HEK293 (cell line): Measurements from ENCODE around the gene PRX.

Experiments
- BCL11B ChIP-seq: fragments of 450-650 bp; formaldehyde crosslinking; IDR thresholded peaks from 2 replicates; pipeline ENCODE4 v1.5.1; 2016; ENCODE audit warnings: low read depth, missing biosample characterization, missing genetic modification characterization
- GLIS1 ChIP-seq: fragments of 450-650 bp; formaldehyde crosslinking; IDR thresholded peaks from 2 replicates; pipeline ENCODE4 v1.5.1; 2016; ENCODE audit warnings: missing biosample characterization, missing genetic modification characterization
- GLIS2 ChIP-seq: fragments of 450-650 bp; formaldehyde crosslinking; IDR thresholded peaks from 2 replicates; pipeline ENCODE4 v1.5.1; 2016; ENCODE audit warnings: missing biosample characterization, missing genetic modification characterization
- HOXD13 ChIP-seq: sonication (generic); formaldehyde crosslinking; IDR thresholded peaks from 2 replicates; pipeline ENCODE4 v1.8.0; 2022; ENCODE audit warnings: missing genetic modification reagents, borderline replicate concordance
- PRDM1 ChIP-seq: fragments of 450-650 bp; formaldehyde crosslinking; IDR thresholded peaks from 2 replicates; pipeline ENCODE4; 2016; ENCODE audit warnings: missing biosample characterization, missing genetic modification characterization
- REST ChIP-seq: fragments of 450-650 bp; formaldehyde crosslinking; IDR thresholded peaks from 2 replicates; pipeline ENCODE4 v1.5.1; 2016; ENCODE audit warnings: missing biosample characterization, missing genetic modification characterization
- SCRT2 ChIP-seq: fragments of 450-650 bp; formaldehyde crosslinking; IDR thresholded peaks from 2 replicates; pipeline ENCODE4 v1.5.1; 2016; ENCODE audit warnings: missing biosample characterization, missing genetic modification characterization
- SP2 ChIP-seq: fragments of 450-650 bp; formaldehyde crosslinking; IDR thresholded peaks from 2 replicates; pipeline ENCODE4 v1.5.1; 2016; ENCODE audit warnings: missing biosample characterization, missing genetic modification characterization
- TRIM28 ChIP-seq: IDR thresholded peaks from 2 replicates; pipeline ENCODE4 v1.6.1; 2011; ENCODE audit warnings: low read length, control low read depth, borderline replicate concordance
- WT1 ChIP-seq: fragments of 450-650 bp; formaldehyde crosslinking; IDR thresholded peaks from 2 replicates; pipeline ENCODE4 v1.5.1; 2016; ENCODE audit warnings: missing biosample characterization, missing genetic modification characterization
- ZBTB8A ChIP-seq: fragments of 450-650 bp; formaldehyde crosslinking; IDR thresholded peaks from 2 replicates; pipeline ENCODE4 v1.5.1; 2016; ENCODE audit warnings: missing biosample characterization, missing genetic modification characterization
- ZEB2 ChIP-seq: fragments of 450-650 bp; formaldehyde crosslinking; IDR thresholded peaks from 2 replicates; pipeline ENCODE4 v1.5.1; 2016; ENCODE audit warnings: missing biosample characterization, missing genetic modification characterization
- ZFP69B ChIP-seq: fragments of 450-650 bp; formaldehyde crosslinking; IDR thresholded peaks from 2 replicates; pipeline ENCODE4 v1.5.1; 2016; ENCODE audit warnings: missing biosample characterization, missing genetic modification characterization
- ZNF121 ChIP-seq: fragments of 450-650 bp; formaldehyde crosslinking; IDR thresholded peaks from 2 replicates; pipeline ENCODE4 v1.5.1; 2016; ENCODE audit warnings: missing biosample characterization, missing genetic modification characterization
- ZNF157 ChIP-seq: fragments of 450-650 bp; formaldehyde crosslinking; IDR thresholded peaks from 2 replicates; pipeline ENCODE4 v1.5.1; 2016; ENCODE audit warnings: missing biosample characterization, missing genetic modification characterization
- ZNF16 ChIP-seq: fragments of 450-650 bp; formaldehyde crosslinking; IDR thresholded peaks from 2 replicates; pipeline ENCODE4 v1.5.1; 2016; ENCODE audit warnings: low read depth, missing biosample characterization, missing genetic modification characterization
- ZNF174 ChIP-seq: fragments of 450-650 bp; formaldehyde crosslinking; IDR thresholded peaks from 2 replicates; pipeline ENCODE4 v1.5.0; 2017; ENCODE audit warnings: missing biosample characterization, mild to moderate bottlenecking, missing genetic modification characterization
- ZNF19 ChIP-seq: fragments of 450-650 bp; formaldehyde crosslinking; IDR thresholded peaks from 2 replicates; pipeline ENCODE4; 2016; ENCODE audit warnings: missing biosample characterization, missing genetic modification characterization, low read depth
- ZNF2 ChIP-seq: fragments of 450-650 bp; formaldehyde crosslinking; IDR thresholded peaks from 2 replicates; pipeline ENCODE4 v1.5.1; 2016; ENCODE audit warnings: missing biosample characterization, missing genetic modification characterization
- ZNF221 ChIP-seq: fragments of 450-650 bp; formaldehyde crosslinking; IDR thresholded peaks from 2 replicates; pipeline ENCODE4 v1.5.1; 2017; ENCODE audit warnings: missing biosample characterization, missing genetic modification characterization, borderline replicate concordance
- ZNF266 ChIP-seq: fragments of 450-650 bp; formaldehyde crosslinking; IDR thresholded peaks from 2 replicates; pipeline ENCODE4 v1.5.1; 2016; ENCODE audit warnings: missing biosample characterization, missing genetic modification characterization, low read depth
- ZNF354C ChIP-seq: fragments of 450-650 bp; formaldehyde crosslinking; IDR thresholded peaks from 2 replicates; pipeline ENCODE4 v1.5.1; 2016; ENCODE audit warnings: missing biosample characterization, missing genetic modification characterization, low read depth, borderline replicate concordance
- ZNF423 ChIP-seq: fragments of 450-650 bp; formaldehyde crosslinking; IDR thresholded peaks from 2 replicates; pipeline ENCODE4 v1.5.1; 2016; ENCODE audit warnings: missing biosample characterization, missing genetic modification characterization
- ZNF433 ChIP-seq: fragments of 450-650 bp; formaldehyde crosslinking; IDR thresholded peaks from 2 replicates; pipeline ENCODE4 v1.5.1; 2016; ENCODE audit warnings: missing biosample characterization, missing genetic modification characterization, low read depth
- ZNF510 ChIP-seq: fragments of 450-650 bp; formaldehyde crosslinking; IDR thresholded peaks from 2 replicates; pipeline ENCODE4 v1.5.1; 2018; ENCODE audit warnings: mild to moderate bottlenecking, missing genetic modification characterization, missing biosample characterization; ENCODE audit not compliant: insufficient replicate concordance
- ZNF530 ChIP-seq: fragments of 450-650 bp; formaldehyde crosslinking; IDR thresholded peaks from 2 replicates; pipeline ENCODE4 v1.5.1; 2016; ENCODE audit warnings: low read depth, missing biosample characterization, missing genetic modification characterization
- ZNF549 ChIP-seq: fragments of 450-650 bp; IDR thresholded peaks from 2 replicates; pipeline ENCODE4 v1.5.1; 2018; ENCODE audit warnings: missing biosample characterization, missing genetic modification characterization, mild to moderate bottlenecking, inconsistent platforms, moderate library complexity
- ZNF596 ChIP-seq: fragments of 450-650 bp; IDR thresholded peaks from 2 replicates; pipeline ENCODE4 v1.5.0; 2018; ENCODE audit warnings: missing biosample characterization, mild to moderate bottlenecking, missing genetic modification characterization, moderate library complexity
- ZNF768 ChIP-seq: fragments of 450-650 bp; formaldehyde crosslinking; IDR thresholded peaks from 2 replicates; pipeline ENCODE4 v1.5.1; 2018; ENCODE audit warnings: missing biosample characterization, mild to moderate bottlenecking, missing genetic modification characterization
- ZNF776 ChIP-seq: fragments of 450-650 bp; formaldehyde crosslinking; IDR thresholded peaks from 2 replicates; pipeline ENCODE4 v1.5.0; 2017; ENCODE audit warnings: missing biosample characterization, missing genetic modification characterization, borderline replicate concordance
- ZNF843 ChIP-seq: fragments of 450-650 bp; formaldehyde crosslinking; IDR thresholded peaks from 2 replicates; pipeline ENCODE4 v1.5.1; 2016; ENCODE audit warnings: missing biosample characterization, missing genetic modification characterization
- ZSCAN30 ChIP-seq: fragments of 450-650 bp; IDR thresholded peaks from 2 replicates; pipeline ENCODE4 v1.5.1; 2018; ENCODE audit warnings: missing biosample characterization, mild to moderate bottlenecking, missing genetic modification characterization, moderate library complexity
- TF ChIP-seq, protein P1 (sequence below): fragments of 450-650 bp; formaldehyde crosslinking; IDR thresholded peaks from 2 replicates; pipeline ENCODE4 v1.5.1; 2016; ENCODE audit warnings: missing biosample characterization, missing genetic modification characterization, borderline replicate concordance
- TF ChIP-seq, protein P2 (sequence below): fragments of 450-650 bp; formaldehyde crosslinking; IDR thresholded peaks from 2 replicates; pipeline ENCODE4 v1.5.1; 2017; ENCODE audit warnings: missing biosample characterization, missing genetic modification characterization

The PRX gene

DNA sequence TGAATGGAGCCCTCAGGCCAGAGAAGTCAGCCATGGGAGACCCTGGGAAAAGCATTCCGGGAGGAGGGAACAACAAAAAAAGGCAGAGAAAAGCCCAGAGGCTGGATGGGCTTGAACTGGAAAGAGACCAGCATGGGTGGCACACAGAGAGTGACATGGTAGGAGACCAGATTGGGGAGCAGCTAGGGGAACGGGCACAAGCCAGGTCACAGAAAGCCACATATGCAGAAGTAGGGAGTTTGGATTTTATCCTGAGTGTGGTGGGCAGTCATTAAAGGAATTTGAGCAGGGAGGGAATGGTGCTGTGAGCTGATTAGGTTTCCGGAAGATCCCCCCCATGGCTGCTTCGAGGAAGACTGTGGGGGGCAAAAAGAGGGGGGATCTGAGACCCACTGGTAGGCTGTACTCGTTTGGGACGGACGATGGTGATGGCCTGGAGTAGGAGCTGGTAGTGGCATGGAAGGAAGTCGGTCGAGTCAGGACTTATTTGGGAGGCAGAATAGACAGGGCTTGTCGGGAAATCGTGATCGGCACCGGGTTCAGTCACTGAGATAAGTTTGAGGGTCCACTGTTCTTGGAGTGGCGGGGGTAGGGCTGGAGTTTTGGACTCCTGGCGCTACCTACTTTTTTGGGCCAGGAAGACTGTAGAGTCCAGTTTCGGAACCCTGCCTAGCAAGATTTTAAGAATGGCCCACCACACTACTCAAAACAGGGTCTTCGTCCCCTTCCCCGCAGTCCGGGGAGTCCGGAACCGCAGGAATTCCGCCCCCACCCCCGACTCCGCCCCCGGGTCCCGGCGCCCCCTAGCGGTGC lies 11.7 kb upstream of the PRX start (continued):
- TF ChIP-seq, protein P1, sequence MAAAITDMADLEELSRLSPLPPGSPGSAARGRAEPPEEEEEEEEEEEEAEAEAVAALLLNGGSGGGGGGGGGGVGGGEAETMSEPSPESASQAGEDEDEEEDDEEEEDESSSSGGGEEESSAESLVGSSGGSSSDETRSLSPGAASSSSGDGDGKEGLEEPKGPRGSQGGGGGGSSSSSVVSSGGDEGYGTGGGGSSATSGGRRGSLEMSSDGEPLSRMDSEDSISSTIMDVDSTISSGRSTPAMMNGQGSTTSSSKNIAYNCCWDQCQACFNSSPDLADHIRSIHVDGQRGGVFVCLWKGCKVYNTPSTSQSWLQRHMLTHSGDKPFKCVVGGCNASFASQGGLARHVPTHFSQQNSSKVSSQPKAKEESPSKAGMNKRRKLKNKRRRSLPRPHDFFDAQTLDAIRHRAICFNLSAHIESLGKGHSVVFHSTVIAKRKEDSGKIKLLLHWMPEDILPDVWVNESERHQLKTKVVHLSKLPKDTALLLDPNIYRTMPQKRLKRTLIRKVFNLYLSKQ (tag by site-specific recombination) = no peak
- peak; percentile 100 for TF ChIP-seq GLIS2 (tag by site-specific recombination)
- no peak for TF ChIP-seq ZNF266 (tag by site-specific recombination)
- TF ChIP-seq ZFP69B = peak; percentile 16; the same call in 1 of the 2 replicates
- TF ChIP-seq ZEB2 (tag by site-specific recombination) = no peak
- TF ChIP-seq ZNF776 (tag by site-specific recombination) = no peak
- TF ChIP-seq ZNF2 (tag by site-specific recombination) = no peak
- TF ChIP-seq ZNF16 (tag by site-specific recombination) = no peak
- TF ChIP-seq ZNF423 (tag by site-specific recombination) = no peak
- no peak for TF ChIP-seq ZNF19 (tag by site-specific recombination)
- TF ChIP-seq PRDM1 (tag by site-specific recombination) = no peak
- TF ChIP-seq BCL11B (tag by site-specific recombination) = peak; percentile 37
- no peak for TF ChIP-seq ZNF354C (tag by site-specific recombination)
- no peak for TF ChIP-seq TRIM28
- peak; percentile 63 for TF ChIP-seq WT1 (tag by site-specific recombination)
- TF ChIP-seq SP2 (tag by site-specific recombination) = 0 out of 2 replicates have a peak, but pooled peaks have one; percentile 24
- TF ChIP-seq ZNF596 = no peak
- TF ChIP-seq ZNF549 (tag by site-specific recombination) = no peak
- TF ChIP-seq ZSCAN30 (tag by site-specific recombination) = no peak
- TF ChIP-seq, protein P2, sequence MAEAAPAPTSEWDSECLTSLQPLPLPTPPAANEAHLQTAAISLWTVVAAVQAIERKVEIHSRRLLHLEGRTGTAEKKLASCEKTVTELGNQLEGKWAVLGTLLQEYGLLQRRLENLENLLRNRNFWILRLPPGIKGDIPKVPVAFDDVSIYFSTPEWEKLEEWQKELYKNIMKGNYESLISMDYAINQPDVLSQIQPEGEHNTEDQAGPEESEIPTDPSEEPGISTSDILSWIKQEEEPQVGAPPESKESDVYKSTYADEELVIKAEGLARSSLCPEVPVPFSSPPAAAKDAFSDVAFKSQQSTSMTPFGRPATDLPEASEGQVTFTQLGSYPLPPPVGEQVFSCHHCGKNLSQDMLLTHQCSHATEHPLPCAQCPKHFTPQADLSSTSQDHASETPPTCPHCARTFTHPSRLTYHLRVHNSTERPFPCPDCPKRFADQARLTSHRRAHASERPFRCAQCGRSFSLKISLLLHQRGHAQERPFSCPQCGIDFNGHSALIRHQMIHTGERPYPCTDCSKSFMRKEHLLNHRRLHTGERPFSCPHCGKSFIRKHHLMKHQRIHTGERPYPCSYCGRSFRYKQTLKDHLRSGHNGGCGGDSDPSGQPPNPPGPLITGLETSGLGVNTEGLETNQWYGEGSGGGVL = peak; percentile 100
- TF ChIP-seq REST (tag by site-specific recombination) = no peak
- no peak for TF ChIP-seq ZNF843
- TF ChIP-seq ZBTB8A = 0 out of 2 replicates have a peak, but pooled peaks have one; percentile 6
- no peak for TF ChIP-seq SCRT2 (tag by site-specific recombination)
- no peak for TF ChIP-seq ZNF768
- no peak for TF ChIP-seq ZNF433
- TF ChIP-seq HOXD13 (CRISPR knock-in tag) = no peak
- TF ChIP-seq ZNF157 (tag by site-specific recombination) = peak; percentile 40; the same call in 1 of the 2 replicates
- TF ChIP-seq ZNF510 = no peak
- no peak for TF ChIP-seq ZNF121 (tag by site-specific recombination)
- TF ChIP-seq GLIS1 (tag by site-specific recombination) = peak; percentile 98
- TF ChIP-seq ZNF174 (tag by site-specific recombination) = no peak
- TF ChIP-seq ZNF221 (tag by site-specific recombination) = no peak
- no peak for TF ChIP-seq ZNF530 (tag by site-specific recombination)
